Activated CD4-positive, alpha-beta memory T cell treated with anti-CD3 and anti-CD28 coated beads for 36 hours (primary cell): Measurements from ENCODE around the gene MOB1A. TPM values are rescaled to one million over a fixed set of nuclear protein-coding genes. Genes with fewer than 3 reads are reported as not detected.
"Not testable (repeated sequence)": the region's sequence is repeated elsewhere in the genome, so short reads cannot be mapped to it uniquely, and the experiment has no call there.

ENCODE experiments used
- CTCF ChIA-PET: fragments of 350-600 bp; sonication (Branson Sonifier 250); formaldehyde crosslinking; loops from one replicate; lab custom pipeline; 2021; ENCODE audit warnings: antibody characterized with exemption, inconsistent platforms; lab: Charles Lee
- POLR2A ChIA-PET: fragments of 350-600 bp; sonication (Branson Sonifier 250); formaldehyde crosslinking; loops from one replicate; lab custom pipeline; 2021; ENCODE audit warnings: antibody characterized with exemption; lab: Charles Lee
- DNase-seq: peaks from one replicate; pipeline ENCODE4 v3.0.0-alpha.2; 2020
- H3K27ac Mint-ChIP-seq: one replicate; pipeline ENCODE4 v1.8.0; 2021; ENCODE audit warnings: mixed read lengths
- H3K27me3 Mint-ChIP-seq: one replicate; pipeline ENCODE4 v1.8.0; 2021; ENCODE audit warnings: mixed read lengths
- H3K36me3 Mint-ChIP-seq: one replicate; pipeline ENCODE4 v1.8.0; 2021; ENCODE audit warnings: mixed read lengths
- H3K4me1 Mint-ChIP-seq: one replicate; pipeline ENCODE4 v1.8.0; 2021; ENCODE audit warnings: low read depth, mixed read lengths
- H3K4me3 Mint-ChIP-seq: one replicate; pipeline ENCODE4 v1.8.0; 2021; ENCODE audit warnings: mild to moderate bottlenecking, mixed read lengths
- H3K9me3 Mint-ChIP-seq: one replicate; pipeline ENCODE4 v1.8.0; 2021; ENCODE audit warnings: mixed read lengths
- intact Hi-C: fragments of 100-400 bp; cut with micrococcal nuclease; formaldehyde crosslinking; loops from one replicate; pipeline ENCODE4 v1.15.1; 2023
- total RNA-seq, 2 experiments: library from RNA; stranded (reverse); gene quantifications; one replicate each; pipeline ENCODE4 v1.2.3, GENCODE V29; 2021

Gene MOB1A
- total RNA-seq, 2 experiments from 2014 or later, result 159 to 170 TPM

DNA sequence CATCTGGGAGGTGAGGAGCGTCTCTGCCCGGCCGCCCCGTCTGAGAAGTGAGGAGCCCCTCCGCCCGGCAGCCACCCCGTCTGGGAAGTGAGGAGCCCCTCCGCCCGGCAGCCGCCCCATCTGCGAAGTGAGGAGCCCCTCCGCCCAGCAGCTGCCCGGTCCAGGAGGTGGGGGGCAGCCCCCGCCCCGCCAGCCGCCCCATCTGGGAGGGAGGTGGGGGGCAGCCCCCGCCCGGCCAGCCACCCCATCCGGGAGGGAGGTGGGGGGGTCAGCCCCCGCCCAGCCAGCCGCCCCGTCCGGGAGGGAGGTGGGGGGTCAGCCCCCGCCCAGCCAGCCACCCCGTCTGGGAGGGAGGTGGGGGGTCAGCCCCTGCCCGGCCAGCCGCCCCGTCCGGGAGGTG lies 54.7 kb downstream of the MOB1A start:
- POLR2A ChIA-PET, H3K4me1 Mint-ChIP-seq, H3K36me3 Mint-ChIP-seq, H3K27ac Mint-ChIP-seq, CTCF ChIA-PET, H3K27me3 Mint-ChIP-seq, DNase-seq, H3K4me3 Mint-ChIP-seq: not testable (repeated sequence)
- intact Hi-C loops, result loop anchor here (5.0 kb wide), 1 partner anchor 192 kb away; no protein-coding TSS in a partner anchor
- H3K9me3 Mint-ChIP-seq, result peaks cover 25% of the 10 kb centered on the region

DNA sequence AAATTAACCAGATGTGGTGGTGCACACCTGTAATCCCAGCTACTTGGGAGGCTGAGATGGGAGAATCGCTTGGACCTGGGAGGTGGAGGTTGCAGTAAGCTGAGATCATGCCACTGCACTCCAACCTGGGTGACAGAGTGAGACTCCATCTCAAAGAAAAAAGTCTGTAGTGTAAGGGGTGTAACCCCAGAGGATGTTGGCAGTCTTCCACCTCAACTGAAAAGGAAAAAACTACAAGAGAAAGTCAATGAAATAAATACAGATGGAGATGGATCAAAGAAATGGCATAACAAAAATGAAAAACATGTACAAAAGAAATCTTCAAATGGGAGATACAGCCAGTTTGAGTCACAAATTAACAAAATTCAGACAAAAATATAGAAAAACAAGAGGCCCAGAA lies 56.8 kb downstream of the MOB1A start:
- H3K4me3 Mint-ChIP-seq, H3K36me3 Mint-ChIP-seq, DNase-seq, H3K4me1 Mint-ChIP-seq, POLR2A ChIA-PET, H3K27me3 Mint-ChIP-seq, H3K27ac Mint-ChIP-seq: not testable (repeated sequence)
- intact Hi-C loops, result loop anchor here (5.0 kb wide), 1 partner anchor 190 kb away; no protein-coding TSS in a partner anchor
- peaks cover 25% of the 10 kb centered on the region for H3K9me3 Mint-ChIP-seq
- CTCF ChIA-PET, result interaction anchor here (0.8 to 2.8 kb wide), 5 partner anchors 26 to 385 kb away, joined by 3 to 22 read pairs (median 8); partner anchors contain the start of genes BOLA3 and TPRKB

DNA sequence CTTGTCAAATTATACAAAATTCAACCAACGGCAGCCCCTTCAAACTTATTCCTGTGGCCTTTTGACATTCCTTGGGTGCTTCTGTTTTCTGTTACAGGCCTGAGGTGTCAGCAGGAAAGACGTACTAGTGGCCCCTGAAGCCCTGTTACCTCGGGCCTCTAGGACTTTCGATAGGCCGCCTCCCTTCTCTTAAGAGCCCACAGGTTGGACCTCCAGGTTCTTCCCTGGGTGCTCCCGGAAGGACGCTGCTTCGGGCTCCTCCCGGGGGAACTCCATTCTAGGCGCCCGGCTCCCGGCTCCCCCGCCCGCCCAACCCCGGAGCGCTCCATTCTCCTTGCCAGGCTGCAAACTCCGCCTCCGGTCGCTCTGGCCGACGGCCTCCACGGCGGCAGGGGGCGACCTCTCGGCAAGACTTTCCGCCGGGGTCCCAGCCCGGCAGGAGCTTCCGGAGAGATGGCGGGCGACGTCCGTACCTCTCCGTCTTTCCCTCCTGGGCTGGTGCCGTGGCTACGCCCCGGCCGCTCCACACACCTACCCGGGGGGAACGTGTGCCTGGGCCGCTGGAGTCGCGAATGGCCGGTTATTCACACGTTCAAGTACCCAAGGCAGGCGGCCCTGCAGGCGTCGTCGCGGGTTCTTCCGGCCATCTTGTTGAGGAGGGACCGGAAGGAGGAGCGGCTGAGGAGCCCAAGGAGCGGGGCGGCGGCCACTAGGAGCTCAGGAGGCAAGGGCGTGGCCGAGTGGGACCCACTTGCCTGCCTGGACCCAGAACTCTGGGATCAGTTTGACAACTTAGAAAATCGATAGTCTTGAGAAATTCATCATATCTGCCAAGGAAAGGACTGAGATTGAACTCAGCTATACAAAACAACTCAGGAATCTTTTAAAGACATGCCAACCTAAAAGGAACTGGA lies 58.5 kb downstream of the MOB1A start:
- CTCF ChIA-PET, result interaction anchor here (0.6 to 2.8 kb wide), 21 partner anchors 10 to 383 kb away, joined by 3 to 22 read pairs (median 4); partner anchors contain the start of genes BOLA3, MOB1A, STAMBP and TPRKB
- POLR2A ChIA-PET, result interaction anchor here (0.6 to 1.5 kb wide), 7 partner anchors 22 to 383 kb away, joined by 3 to 9 read pairs (median 4); partner anchors contain the start of genes MOB1A, MTHFD2 and TPRKB
- intact Hi-C loops, result loop anchor here (1.0 to 5.0 kb wide), 3 partner anchors 27 to 188 kb away; partner anchors contain the start of genes BOLA3 and MTHFD2
- H3K9me3 Mint-ChIP-seq, result peaks cover 25% of the 10 kb centered on the region
- DNase-seq, result peak; percentile 91
- H3K27ac Mint-ChIP-seq, result peak overlapping the region; percentile 88
- peak overlapping the region; percentile 84 for H3K4me3 Mint-ChIP-seq
- peaks cover 9% of the 10 kb centered on the region for H3K36me3 Mint-ChIP-seq
- H3K27me3 Mint-ChIP-seq, result no peaks in the 10 kb centered on the region
- peaks cover 8% of the 10 kb centered on the region for H3K4me1 Mint-ChIP-seq

DNA sequence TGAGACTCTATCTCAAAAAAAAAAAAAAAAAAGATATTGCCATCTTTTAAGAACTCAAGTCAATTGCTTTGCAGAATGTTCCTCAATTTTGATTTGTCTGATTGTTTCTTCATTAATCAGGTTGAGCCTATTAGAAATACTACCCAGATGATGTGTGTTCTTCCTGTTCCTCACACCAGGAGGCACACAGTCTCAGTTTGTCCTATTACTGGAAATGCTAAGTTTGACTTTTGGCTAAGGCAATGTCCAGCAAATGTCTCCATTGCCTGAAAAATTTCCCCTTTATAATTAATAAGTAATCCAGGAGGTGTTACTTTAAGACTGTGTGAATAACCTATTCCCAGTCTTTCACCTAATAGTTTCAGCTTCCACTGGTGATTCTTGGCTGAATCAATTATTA lies 59.3 kb downstream of the MOB1A start:
- peaks cover 8% of the 10 kb centered on the region for H3K4me1 Mint-ChIP-seq
- peaks cover 9% of the 10 kb centered on the region for H3K36me3 Mint-ChIP-seq
- DNase-seq, result no peak
- no peak overlapping the region for H3K4me3 Mint-ChIP-seq
- intact Hi-C loops, result no loop called here
- no peaks in the 10 kb centered on the region for H3K27me3 Mint-ChIP-seq
- POLR2A ChIA-PET, result no interaction called here
- CTCF ChIA-PET, result interaction anchor here (2.8 kb wide), 1 partner anchor 28 kb away, joined by 22 read pairs; the partner anchor contains the start of gene BOLA3
- no peak overlapping the region for H3K27ac Mint-ChIP-seq
- H3K9me3 Mint-ChIP-seq, result peaks cover 25% of the 10 kb centered on the region

DNA sequence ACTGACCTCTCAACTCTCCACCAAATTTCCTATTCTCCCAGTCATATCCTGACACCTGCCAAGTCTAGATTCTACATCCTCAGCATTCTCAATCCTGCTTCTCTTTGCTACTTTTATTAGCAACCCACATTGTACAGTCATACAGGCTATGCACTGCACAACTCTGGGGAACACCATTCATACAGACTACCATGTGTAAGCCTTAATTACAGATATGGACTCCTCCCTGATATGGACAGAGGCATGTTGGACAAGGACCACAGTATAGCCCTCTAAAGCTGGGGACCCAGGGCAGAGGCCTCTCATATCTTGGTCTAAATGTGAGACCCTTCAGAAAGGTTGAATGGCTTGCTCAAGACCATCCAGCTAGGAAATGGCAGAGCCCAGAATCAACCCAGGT lies 67.3 kb downstream of the MOB1A start:
- no peak overlapping the region for H3K27ac Mint-ChIP-seq
- POLR2A ChIA-PET, result no interaction called here

DNA sequence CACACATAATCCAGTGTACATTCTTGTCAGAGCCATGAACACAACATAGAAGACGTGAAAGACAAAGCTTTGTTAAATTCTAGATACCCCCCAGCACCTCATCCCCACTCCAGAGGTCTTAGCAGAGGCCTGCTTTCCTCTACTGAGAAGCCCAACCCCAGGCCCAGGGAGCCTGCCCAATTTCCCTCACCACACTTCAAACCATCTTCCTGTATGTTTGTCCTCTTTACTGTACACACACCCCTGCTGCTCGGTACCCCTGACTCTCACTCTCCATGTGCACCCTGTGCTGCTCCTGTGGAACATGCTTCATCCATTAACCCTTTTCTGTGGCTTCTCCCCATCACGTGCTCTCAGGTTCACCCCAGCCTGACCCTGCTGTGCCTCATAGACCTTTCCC lies 68.1 kb downstream of the MOB1A start:
- intact Hi-C loops, result no loop called here
- ChIA-PET POLR2A (no interaction called here), CTCF (interaction anchor here (0.9 kb wide), 1 partner anchor 10 kb away, joined by 4 read pairs; no protein-coding TSS in a partner anchor)
- H3K4me1 Mint-ChIP-seq, result peaks cover 3% of the 10 kb centered on the region
- H3K27me3 Mint-ChIP-seq, result peaks cover 4% of the 10 kb centered on the region
- DNase-seq, result no peak
- H3K36me3 Mint-ChIP-seq, result no peaks in the 10 kb centered on the region
- H3K9me3 Mint-ChIP-seq, result no peaks in the 10 kb centered on the region
- no peak overlapping the region for H3K27ac Mint-ChIP-seq
- H3K4me3 Mint-ChIP-seq, result no peak overlapping the region

More for the DNA sequence above, 67.3 kb downstream of the MOB1A start:
- DNase-seq, result no peak
- peaks cover 3% of the 10 kb centered on the region for H3K4me1 Mint-ChIP-seq
- H3K27me3 Mint-ChIP-seq, result peaks cover 4% of the 10 kb centered on the region
- intact Hi-C loops, result no loop called here
- H3K9me3 Mint-ChIP-seq, result no peaks in the 10 kb centered on the region
- CTCF ChIA-PET, result interaction anchor here (1.2 kb wide), 1 partner anchor 416 kb away, joined by 4 read pairs; no protein-coding TSS in a partner anchor
- H3K4me3 Mint-ChIP-seq, result no peak overlapping the region
- no peaks in the 10 kb centered on the region for H3K36me3 Mint-ChIP-seq

DNA sequence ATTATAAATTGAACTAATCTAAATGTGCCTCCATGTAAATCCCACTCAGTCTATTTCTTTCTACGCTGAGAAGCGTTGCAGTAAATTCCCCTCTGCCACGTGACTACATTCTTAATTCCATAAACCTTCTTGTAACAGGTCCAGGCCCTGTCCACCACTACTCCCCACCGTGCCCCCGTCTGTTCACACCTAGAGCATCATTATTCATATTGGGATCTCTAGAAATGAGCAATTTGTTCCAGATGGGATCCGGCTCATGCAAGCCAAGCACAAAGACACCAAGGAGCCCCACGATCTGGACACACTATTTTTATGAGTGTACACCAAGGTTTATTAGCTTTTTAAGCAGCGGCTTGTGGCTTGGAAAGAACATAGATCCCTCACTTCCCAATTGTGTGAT lies 69.1 kb downstream of the MOB1A start:
- POLR2A ChIA-PET, result no interaction called here
- no peak for DNase-seq
- CTCF ChIA-PET, result no interaction called here
- peaks cover 4% of the 10 kb centered on the region for H3K36me3 Mint-ChIP-seq
- peaks cover 4% of the 10 kb centered on the region for H3K27me3 Mint-ChIP-seq
- intact Hi-C loops, result no loop called here
- H3K27ac Mint-ChIP-seq, result no peak overlapping the region
- peaks cover 3% of the 10 kb centered on the region for H3K4me1 Mint-ChIP-seq
- no peaks in the 10 kb centered on the region for H3K9me3 Mint-ChIP-seq
- no peak overlapping the region for H3K4me3 Mint-ChIP-seq

DNA sequence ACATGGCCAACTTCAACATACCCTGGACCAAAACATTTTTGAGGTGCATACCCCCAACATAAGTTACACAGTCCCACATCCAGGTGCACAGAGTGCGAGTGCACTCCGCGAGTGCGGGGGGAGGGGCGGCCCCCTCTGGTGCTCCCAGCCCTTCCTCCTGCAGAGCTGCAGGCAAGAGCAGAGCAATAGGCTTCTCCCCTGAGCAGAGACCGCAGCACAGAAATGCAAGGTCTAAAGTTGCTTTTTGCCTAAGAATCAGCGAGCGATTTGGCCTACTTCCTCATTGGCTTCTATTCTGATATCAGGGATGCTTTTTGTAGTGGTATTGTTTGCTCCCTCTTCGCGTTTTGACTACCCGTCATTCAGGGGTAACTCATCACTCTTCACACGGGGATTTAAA lies 71.6 kb downstream of the MOB1A start:
- no peak overlapping the region for H3K27ac Mint-ChIP-seq
- POLR2A ChIA-PET, result no interaction called here
- peaks cover 10% of the 10 kb centered on the region for H3K36me3 Mint-ChIP-seq
- no peak for DNase-seq
- no peak overlapping the region for H3K4me3 Mint-ChIP-seq
- intact Hi-C loops, result no loop called here
- no peaks in the 10 kb centered on the region for H3K27me3 Mint-ChIP-seq
- CTCF ChIA-PET, result interaction anchor here (1.6 kb wide), 1 partner anchor 72 kb away, joined by 3 read pairs; the partner anchor contains the start of gene MOB1A
- peaks cover 3% of the 10 kb centered on the region for H3K4me1 Mint-ChIP-seq
- H3K9me3 Mint-ChIP-seq, result no peaks in the 10 kb centered on the region

DNA sequence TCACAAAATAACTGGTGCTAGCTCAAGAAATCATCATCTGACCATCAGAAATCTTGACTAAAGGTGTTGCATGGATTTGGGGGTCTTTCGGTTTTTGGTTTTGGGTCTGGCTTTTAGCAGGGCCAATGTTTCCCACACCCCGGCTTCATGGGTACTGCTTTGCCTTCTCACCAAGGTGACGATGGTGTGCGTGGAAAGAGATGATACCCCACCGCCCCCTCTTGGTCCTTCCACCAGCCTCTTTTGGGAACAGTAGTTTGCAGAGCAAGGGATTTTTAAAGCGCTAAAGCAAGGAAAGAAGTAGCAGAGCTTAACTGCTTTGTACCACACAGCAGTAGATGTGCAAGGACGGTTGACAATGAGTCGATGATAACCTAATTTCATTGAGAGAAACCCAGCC lies 73.3 kb downstream of the MOB1A start:
- no peak for DNase-seq
- H3K4me3 Mint-ChIP-seq, result no peak overlapping the region
- intact Hi-C loops, result no loop called here
- peaks cover 17% of the 10 kb centered on the region for H3K36me3 Mint-ChIP-seq
- H3K27me3 Mint-ChIP-seq, result no peaks in the 10 kb centered on the region
- peaks cover 3% of the 10 kb centered on the region for H3K4me1 Mint-ChIP-seq
- ChIA-PET CTCF (interaction anchor here (0.9 to 1.3 kb wide), 2 partner anchors 197 to 281 kb away, joined by 4 to 5 read pairs; no protein-coding TSS in a partner anchor), POLR2A (no interaction called here)
- H3K9me3 Mint-ChIP-seq, result no peaks in the 10 kb centered on the region
- H3K27ac Mint-ChIP-seq, result no peak overlapping the region

DNA sequence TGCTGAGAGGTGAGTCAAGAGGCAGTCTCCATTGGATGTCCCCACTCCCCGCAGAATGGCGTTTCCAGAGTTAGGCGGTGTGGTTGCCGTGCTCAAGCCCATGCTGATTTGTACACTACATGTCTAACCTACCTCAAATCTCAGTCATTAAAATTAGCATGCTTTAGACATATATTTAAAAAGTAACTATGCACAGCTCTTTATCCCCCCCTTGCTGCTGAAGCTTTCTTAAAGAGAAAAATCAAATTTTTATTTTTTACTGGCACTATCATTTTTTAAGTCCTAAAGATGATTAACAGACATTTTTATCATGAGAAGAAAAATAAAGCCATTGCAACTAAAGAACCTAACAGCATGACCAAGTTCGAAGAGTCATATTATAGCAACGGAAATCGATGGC lies 73.8 kb downstream of the MOB1A start:
- no peaks in the 10 kb centered on the region for H3K9me3 Mint-ChIP-seq
- peaks cover 20% of the 10 kb centered on the region for H3K36me3 Mint-ChIP-seq
- ChIA-PET CTCF (interaction anchor here (0.6 to 1.3 kb wide), 3 partner anchors 33 to 281 kb away, joined by 3 to 5 read pairs (median 4); no protein-coding TSS in a partner anchor), POLR2A (no interaction called here)
- H3K27me3 Mint-ChIP-seq, result no peaks in the 10 kb centered on the region
- H3K27ac Mint-ChIP-seq, result no peak overlapping the region
- H3K4me1 Mint-ChIP-seq, result peaks cover 3% of the 10 kb centered on the region
- no peak overlapping the region for H3K4me3 Mint-ChIP-seq
- intact Hi-C loops, result no loop called here
- no peak for DNase-seq

DNA sequence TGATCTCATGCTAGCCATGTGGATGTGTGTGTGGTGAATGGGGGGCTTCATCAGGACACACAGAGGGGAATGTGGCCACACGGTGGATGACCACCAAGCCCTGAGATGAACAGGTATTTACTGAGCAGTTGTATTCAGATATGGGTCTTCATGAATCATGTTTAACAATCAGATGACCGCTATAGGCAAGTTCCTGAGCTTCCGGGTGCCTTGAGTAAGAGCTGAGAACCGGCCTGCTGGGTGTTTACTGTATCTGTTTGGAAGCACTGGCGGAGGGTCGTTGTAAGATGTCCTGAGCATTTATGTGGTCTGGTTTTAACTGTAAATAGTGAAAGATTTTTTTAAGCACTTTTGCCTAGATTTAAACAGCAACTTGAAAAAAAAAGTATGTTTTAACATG lies 74.9 kb downstream of the MOB1A start:
- ChIA-PET POLR2A (no interaction called here), CTCF (interaction anchor here (0.7 kb wide), 1 partner anchor 280 kb away, joined by 3 read pairs; no protein-coding TSS in a partner anchor)
- no peak for DNase-seq
- H3K9me3 Mint-ChIP-seq, result no peaks in the 10 kb centered on the region
- H3K27ac Mint-ChIP-seq, result no peak overlapping the region
- H3K36me3 Mint-ChIP-seq, result peaks cover 24% of the 10 kb centered on the region
- intact Hi-C loops, result no loop called here
- no peaks in the 10 kb centered on the region for H3K4me1 Mint-ChIP-seq
- no peaks in the 10 kb centered on the region for H3K27me3 Mint-ChIP-seq
- H3K4me3 Mint-ChIP-seq, result no peak overlapping the region
